Neutrophil (primary cell): ENCODE results near the gene ADRA2B.

Experiments
- H3K27ac ChIP-seq: fragments of 200-600 bp; sonication (generic); 2 replicates; pipeline ENCODE4 v1.5.1; 2016; ENCODE audit warnings: mild to moderate bottlenecking, moderate library complexity
- H3K27me3 ChIP-seq: fragments of 200-600 bp; sonication (generic); 2 replicates; pipeline ENCODE4 v1.6.0; 2016; ENCODE audit warnings: mild to moderate bottlenecking
- H3K36me3 ChIP-seq: fragments of 200-600 bp; sonication (generic); 2 replicates; pipeline ENCODE4 v1.5.1; 2017
- H3K4me1 ChIP-seq, 2 experiments: fragments of 200-600 bp in 1 of 2; sonication (generic) in 1 of 2; 1 replicate in 1 of 2; 2 replicates in 1 of 2; pipeline versions ENCODE4 v1.5.1 to v1.6.1; 2013 to 2016; ENCODE audit warnings: low read depth in 1 of 2, low read length in 1 of 2, mild to moderate bottlenecking in 1 of 2, moderate library complexity in 1 of 2; ENCODE audit not compliant: control insufficient read depth in 1 of 2, insufficient read depth in 1 of 2
- H3K4me3 ChIP-seq, 2 experiments: fragments of 200-600 bp in 1 of 2; sonication (generic) in 1 of 2; 1 replicate in 1 of 2; 2 replicates in 1 of 2; pipeline ENCODE4 v1.5.1; 2013 to 2016; ENCODE audit warnings: low read depth in 1 of 2, low read length in 1 of 2, mild to moderate bottlenecking in 1 of 2, moderate library complexity in 1 of 2
- H3K9me3 ChIP-seq: fragments of 200-600 bp; sonication (generic); 2 replicates; pipeline ENCODE4 v1.5.1; 2016
- CTCF ChIP-seq: fragments of 200-600 bp; sonication (generic); IDR thresholded peaks from 2 replicates; pipeline ENCODE4 v1.5.1; 2016; ENCODE audit warnings: antibody characterized with exemption

Gene ADRA2B

GRCh38 chr2:96154506-96155380, 38.4 kb upstream of the ADRA2B start:
- TF ChIP-seq CTCF: no peak

GRCh38 chr2:96153991-96154431, 37.6 kb upstream of the ADRA2B start:
- no peak overlapping the region for H3K27ac ChIP-seq
- H3K27me3 ChIP-seq: no peaks in the 10 kb centered on the region
- H3K36me3 ChIP-seq: no peaks in the 10 kb centered on the region
- no peak overlapping the region for H3K4me3 ChIP-seq
- no peaks in the 10 kb centered on the region for H3K9me3 ChIP-seq
- TF ChIP-seq CTCF: no peak
- peaks cover 9 to 10% of the 10 kb centered on the region in 2 experiments for H3K4me1 ChIP-seq

More at GRCh38 chr2:96154506-96155380, 38.4 kb upstream of the ADRA2B start:
- no peaks in the 10 kb centered on the region for H3K9me3 ChIP-seq
- H3K27me3 ChIP-seq: no peaks in the 10 kb centered on the region
- no peak overlapping the region for H3K27ac ChIP-seq
- H3K4me1 ChIP-seq: peaks cover 6 to 8% of the 10 kb centered on the region in 2 experiments
- H3K4me3 ChIP-seq: no peak overlapping the region
- no peaks in the 10 kb centered on the region for H3K36me3 ChIP-seq

GRCh38 chr2:96153291-96153713, 36.9 kb upstream of the ADRA2B start:
- Histone ChIP-seq H3K9me3 (no peaks in the 10 kb centered on the region), H3K4me3 (no peak overlapping the region), H3K27me3 (no peaks in the 10 kb centered on the region), H3K36me3 (no peaks in the 10 kb centered on the region), H3K27ac (no peak overlapping the region), H3K4me1 (peaks cover 16 to 17% of the 10 kb centered on the region in 2 experiments)
- TF ChIP-seq CTCF: no peak

GRCh38 chr2:96152304-96153161, 36.2 kb upstream of the ADRA2B start:
- Histone ChIP-seq H3K27ac (no peak overlapping the region), H3K4me1 (peaks cover 17 to 19% of the 10 kb centered on the region in 2 experiments), H3K4me3 (no peak overlapping the region), H3K36me3 (no peaks in the 10 kb centered on the region), H3K27me3 (no peaks in the 10 kb centered on the region), H3K9me3 (no peaks in the 10 kb centered on the region)
- TF ChIP-seq CTCF: no peak

GRCh38 chr2:96151595-96152303, 35.4 kb upstream of the ADRA2B start:
- Histone ChIP-seq H3K27me3 (no peaks in the 10 kb centered on the region), H3K4me1 (peaks cover 23 to 25% of the 10 kb centered on the region in 2 experiments), H3K4me3 (no peak overlapping the region), H3K9me3 (no peaks in the 10 kb centered on the region), H3K36me3 (no peaks in the 10 kb centered on the region), H3K27ac (no peak overlapping the region)
- TF ChIP-seq CTCF: no peak
